Subcutaneous adipose tissue (tissue), 4 donors: ENCODE data around the gene TSLP. TPM values are rescaled to one million over a fixed set of nuclear protein-coding genes. Genes with fewer than 3 reads are reported as not detected.

Source experiments
- total RNA-seq, 4 donors: library from RNA; depleted of rRNA; stranded (reverse); fragments of >200 nt; gene quantifications; one replicate each; pipeline ENCODE4 v1.1.0, GENCODE V29; 2016
- TF ChIP-seq, protein P1 (sequence below): fragments of 450-650 bp; IDR thresholded peaks from one replicate; pipeline ENCODE4 v1.5.1; 2016; ENCODE audit warnings: low read depth, mild to moderate bottlenecking, control low read depth, antibody characterized with exemption, moderate library complexity

TSLP gene
- total RNA-seq, 4 donors from 2014 or later: 0.75 to 1.8 (median 1.5) TPM

GRCh38 chr5:111126896-111127295 is 55.4 kb downstream of the TSLP start:
- TF ChIP-seq, protein P1, sequence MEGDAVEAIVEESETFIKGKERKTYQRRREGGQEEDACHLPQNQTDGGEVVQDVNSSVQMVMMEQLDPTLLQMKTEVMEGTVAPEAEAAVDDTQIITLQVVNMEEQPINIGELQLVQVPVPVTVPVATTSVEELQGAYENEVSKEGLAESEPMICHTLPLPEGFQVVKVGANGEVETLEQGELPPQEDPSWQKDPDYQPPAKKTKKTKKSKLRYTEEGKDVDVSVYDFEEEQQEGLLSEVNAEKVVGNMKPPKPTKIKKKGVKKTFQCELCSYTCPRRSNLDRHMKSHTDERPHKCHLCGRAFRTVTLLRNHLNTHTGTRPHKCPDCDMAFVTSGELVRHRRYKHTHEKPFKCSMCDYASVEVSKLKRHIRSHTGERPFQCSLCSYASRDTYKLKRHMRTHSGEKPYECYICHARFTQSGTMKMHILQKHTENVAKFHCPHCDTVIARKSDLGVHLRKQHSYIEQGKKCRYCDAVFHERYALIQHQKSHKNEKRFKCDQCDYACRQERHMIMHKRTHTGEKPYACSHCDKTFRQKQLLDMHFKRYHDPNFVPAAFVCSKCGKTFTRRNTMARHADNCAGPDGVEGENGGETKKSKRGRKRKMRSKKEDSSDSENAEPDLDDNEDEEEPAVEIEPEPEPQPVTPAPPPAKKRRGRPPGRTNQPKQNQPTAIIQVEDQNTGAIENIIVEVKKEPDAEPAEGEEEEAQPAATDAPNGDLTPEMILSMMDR: no peak

Other genes with a start within 250 kb of the TSLP start
- 10 to 100 TPM; 17.1 to 53.8 (median 34.3) TPM for gene WDR36, start 20.6 kb downstream of the TSLP start, total RNA-seq
- gene CAMK4, start 152.7 kb downstream of the TSLP start, total RNA-seq: 1 to 10 TPM in 1 of 4 donors, under 1 TPM in 3; 0.19 to 1.1 (median 0.56) TPM